Gastroesophageal sphincter (tissue), 4 donors: ENCODE results near the gene ALG5. TPM values are rescaled to one million over a fixed set of nuclear protein-coding genes. Genes with fewer than 3 reads are reported as not detected.

Experiments
- ATAC-seq: fragments of 150-250 bp; one replicate; pipeline ENCODE4 v1.9.1; 2016; ENCODE audit warnings: mild to moderate bottlenecking, moderate library complexity
- H3K27ac ChIP-seq, 4 donors: fragments of 200-600 bp; sonication (generic) in 3 of 4; 1 replicate in 3 of 4; 2 replicates in 1 of 4; pipeline ENCODE4 v1.5.1; 2016 to 2019
- H3K27me3 ChIP-seq: fragments of 200-600 bp; sonication (generic); one replicate; pipeline ENCODE4 v1.5.1; 2019
- H3K36me3 ChIP-seq, 2 donors: fragments of 200-600 bp; sonication (generic); one replicate each; pipeline ENCODE4 v1.5.1; 2019; ENCODE audit warnings: control low read depth in 1 of 2
- H3K4me1 ChIP-seq, 3 donors: fragments of 200-600 bp; sonication (generic); 1 replicate in 2 of 3; 2 replicates in 1 of 3; pipeline ENCODE4 v1.5.1; 2016 to 2019; ENCODE audit warnings: control low read depth in 2 of 3
- H3K4me3 ChIP-seq, 2 donors: fragments of 200-600 bp; sonication (generic); one replicate each; pipeline ENCODE4 v1.5.1; 2019; ENCODE audit warnings: mild to moderate bottlenecking in 1 of 2, moderate library complexity in 1 of 2
- H3K9me3 ChIP-seq, 3 donors: fragments of 200-600 bp; sonication (generic); one replicate each; pipeline ENCODE4 v1.5.1; 2017 to 2019; ENCODE audit warnings: control low read depth in 2 of 3
- CTCF ChIP-seq, 4 experiments: fragments of 200-600 bp in 2 of 4; fragments of 450-650 bp in 2 of 4; sonication (generic) in 1 of 4; IDR thresholded peaks; one replicate each; pipeline ENCODE4 v1.5.1; 2017 to 2019; ENCODE audit warnings: antibody characterized with exemption in 4 of 4, mild to moderate bottlenecking in 2 of 4, moderate library complexity in 2 of 4
- EP300 ChIP-seq: sonication (generic); formaldehyde crosslinking; IDR thresholded peaks from one replicate; pipeline ENCODE4 v1.6.1; 2017; ENCODE audit warnings: antibody characterized with exemption, mild to moderate bottlenecking
- POLR2A ChIP-seq, 2 donors: fragments of 450-650 bp; IDR thresholded peaks; one replicate each; pipeline ENCODE4 v1.6.1; 2017; ENCODE audit warnings: antibody characterized with exemption in 2 of 2, mild to moderate bottlenecking in 2 of 2, moderate library complexity in 1 of 2
- POLR2AphosphoS5 ChIP-seq: sonication (generic); formaldehyde crosslinking; IDR thresholded peaks from one replicate; pipeline ENCODE4 v1.6.1; 2017; ENCODE audit warnings: antibody characterized with exemption
- WGBS, 2 donors: methylation state at CpG; one replicate each; pipeline ENCODE4 v1.1.5; 2018; ENCODE audit warnings: low coverage in 1 of 2; 5-methylcytosine and 5-hydroxymethylcytosine counted together
- total RNA-seq, 4 donors: library from RNA; depleted of rRNA; stranded (reverse); fragments of >200 nt; gene quantifications; one replicate each; pipeline ENCODE4 v1.1.0, GENCODE V29; 2016

Gene ALG5
- total RNA-seq, 4 donors from 2014 or later: 16.5 to 24.0 (median 22.4) TPM

- Histone ChIP-seq H3K27me3 (no peaks in the 10 kb centered on the region), H3K4me1 (peaks cover 0 to 50% (median 0%) of the 10 kb centered on the region in 3 donors), H3K4me3 (peak within 1 kb of the TSS; percentile 76 to 83), H3K36me3 (no peaks in the 10 kb centered on the region), H3K27ac (peak within 1 kb of the TSS; percentile 73 to 93 (median 92)), H3K9me3 (no peaks in the 10 kb centered on the region)
- ATAC-seq: peak; percentile 89
- WGBS, 2 donors: no CpG with 5 or more reads among the region's 104 CpGs
- no peak for TF ChIP-seq CTCF (IDR thresholded peaks at IDR 0.05)
- peak; percentile 26 for TF ChIP-seq POLR2AphosphoS5
- peak in 1 of 2 donors; percentile 39 for TF ChIP-seq POLR2A (IDR thresholded peaks at IDR 0.05)
Measured at GRCh38 chr13:36919833-36920615, 79.1 kb downstream of the ALG5 start, which contains the start of gene SMAD9. SMAD9 (minus strand) TSS chr13:36920238; CDS start chr13:36879689, 40,549 bp downstream.

GRCh38 chr13:36919171-36919832 is 79.8 kb downstream of the ALG5 start:
- no peaks in the 10 kb centered on the region for H3K9me3 ChIP-seq
- no peaks in the 10 kb centered on the region for H3K36me3 ChIP-seq
- TF ChIP-seq EP300: no peak
- no peak for TF ChIP-seq POLR2AphosphoS5
- no peak for TF ChIP-seq CTCF (IDR thresholded peaks at IDR 0.05)
- TF ChIP-seq POLR2A (IDR thresholded peaks at IDR 0.05): no peak
- H3K27ac ChIP-seq: peak overlapping the region; percentile 73 to 93 (median 92)
- peaks cover 0 to 57% (median 0%) of the 10 kb centered on the region in 3 donors for H3K4me1 ChIP-seq
- ATAC-seq: peak; percentile 68
- no peaks in the 10 kb centered on the region for H3K27me3 ChIP-seq
- peak overlapping the region; percentile 76 to 83 for H3K4me3 ChIP-seq
- WGBS, 2 donors: 0% methylated on average over 5 to 15 of the region's 51 CpGs

- WGBS, 2 donors: 17 to 19% methylated on average over 10 to 12 of the region's 12 CpGs
- Histone ChIP-seq H3K4me1 (peaks cover 0 to 64% (median 0%) of the 10 kb centered on the region in 3 donors), H3K9me3 (no peaks in the 10 kb centered on the region), H3K27me3 (no peaks in the 10 kb centered on the region), H3K4me3 (peak overlapping the region; percentile 76 to 83), H3K27ac (peak overlapping the region; percentile 73 to 93 (median 92)), H3K36me3 (no peaks in the 10 kb centered on the region)
- ATAC-seq: no peak
- TF ChIP-seq POLR2AphosphoS5: no peak
- no peak for TF ChIP-seq POLR2A (IDR thresholded peaks at IDR 0.05)
- TF ChIP-seq CTCF (IDR thresholded peaks at IDR 0.05): no peak
- TF ChIP-seq EP300: no peak
Measured at GRCh38 chr13:36918246-36919131, 80.7 kb downstream of the ALG5 start.

GRCh38 chr13:36917311-36917710 is 81.8 kb downstream of the ALG5 start:
- peaks cover 0 to 64% (median 0%) of the 10 kb centered on the region in 3 donors for H3K4me1 ChIP-seq
- H3K27ac ChIP-seq: peak overlapping the region in 3 of 4 donors; percentile 90 to 93 (median 93)
- no peaks in the 10 kb centered on the region for H3K9me3 ChIP-seq
- peak overlapping the region in 1 of 2 donors; percentile 83 for H3K4me3 ChIP-seq
- no peak for TF ChIP-seq POLR2A (IDR thresholded peaks at IDR 0.05)
- no peak for TF ChIP-seq POLR2AphosphoS5
- TF ChIP-seq CTCF (IDR thresholded peaks at IDR 0.05): no peak
- TF ChIP-seq EP300: no peak
- WGBS, 2 donors: 30 to 51% methylated on average over 3 of the region's 3 CpGs
- no peaks in the 10 kb centered on the region for H3K27me3 ChIP-seq
- no peak for ATAC-seq
- H3K36me3 ChIP-seq: no peaks in the 10 kb centered on the region
